22Rv1 (cell line): Measurements from ENCODE around the gene CEND1.
A peak's percentile ranks its signal among the peaks of the same experiment; 100 is the strongest.

Source experiments
- H3K27ac ChIP-seq: fragments of 450-650 bp; 2 replicates; pipeline ENCODE4 v1.5.1; 2017
- ZFX ChIP-seq: fragments of 450-650 bp; IDR thresholded peaks from 2 replicates; pipeline ENCODE4 v1.6.1; 2017; ENCODE audit warnings: antibody characterized with exemption, borderline replicate concordance
- TF ChIP-seq, protein P1 (sequence below): fragments of 450-650 bp; IDR thresholded peaks from 2 replicates; pipeline ENCODE4 v1.5.1; 2017; ENCODE audit warnings: mild to moderate bottlenecking

CEND1 gene

GRCh38 chr11:766106-766935 lies 23.6 kb downstream of the CEND1 start:
- no peak for TF ChIP-seq ZFX
- TF ChIP-seq, protein P1, sequence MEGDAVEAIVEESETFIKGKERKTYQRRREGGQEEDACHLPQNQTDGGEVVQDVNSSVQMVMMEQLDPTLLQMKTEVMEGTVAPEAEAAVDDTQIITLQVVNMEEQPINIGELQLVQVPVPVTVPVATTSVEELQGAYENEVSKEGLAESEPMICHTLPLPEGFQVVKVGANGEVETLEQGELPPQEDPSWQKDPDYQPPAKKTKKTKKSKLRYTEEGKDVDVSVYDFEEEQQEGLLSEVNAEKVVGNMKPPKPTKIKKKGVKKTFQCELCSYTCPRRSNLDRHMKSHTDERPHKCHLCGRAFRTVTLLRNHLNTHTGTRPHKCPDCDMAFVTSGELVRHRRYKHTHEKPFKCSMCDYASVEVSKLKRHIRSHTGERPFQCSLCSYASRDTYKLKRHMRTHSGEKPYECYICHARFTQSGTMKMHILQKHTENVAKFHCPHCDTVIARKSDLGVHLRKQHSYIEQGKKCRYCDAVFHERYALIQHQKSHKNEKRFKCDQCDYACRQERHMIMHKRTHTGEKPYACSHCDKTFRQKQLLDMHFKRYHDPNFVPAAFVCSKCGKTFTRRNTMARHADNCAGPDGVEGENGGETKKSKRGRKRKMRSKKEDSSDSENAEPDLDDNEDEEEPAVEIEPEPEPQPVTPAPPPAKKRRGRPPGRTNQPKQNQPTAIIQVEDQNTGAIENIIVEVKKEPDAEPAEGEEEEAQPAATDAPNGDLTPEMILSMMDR, result no peak
- peak overlapping the region; percentile 60 for H3K27ac ChIP-seq

DNA sequence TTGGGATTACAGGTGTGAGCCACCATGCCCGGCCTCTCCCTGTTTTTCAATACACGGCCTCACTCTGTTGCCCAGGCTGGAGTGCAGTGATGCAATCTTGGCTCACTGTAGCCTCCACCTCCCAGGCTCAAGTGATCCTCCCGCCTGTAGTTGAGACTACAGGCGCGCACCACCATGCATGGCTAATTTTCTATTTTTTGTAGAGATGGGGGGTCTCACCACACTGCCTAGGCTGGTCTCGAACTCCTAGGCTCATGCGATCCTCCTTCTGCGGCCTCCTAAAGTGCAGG lies 24.1 kb downstream of the CEND1 start:
- peak overlapping the region; percentile 60 for H3K27ac ChIP-seq
- TF ChIP-seq, protein P1, result no peak
- TF ChIP-seq ZFX, result no peak

DNA sequence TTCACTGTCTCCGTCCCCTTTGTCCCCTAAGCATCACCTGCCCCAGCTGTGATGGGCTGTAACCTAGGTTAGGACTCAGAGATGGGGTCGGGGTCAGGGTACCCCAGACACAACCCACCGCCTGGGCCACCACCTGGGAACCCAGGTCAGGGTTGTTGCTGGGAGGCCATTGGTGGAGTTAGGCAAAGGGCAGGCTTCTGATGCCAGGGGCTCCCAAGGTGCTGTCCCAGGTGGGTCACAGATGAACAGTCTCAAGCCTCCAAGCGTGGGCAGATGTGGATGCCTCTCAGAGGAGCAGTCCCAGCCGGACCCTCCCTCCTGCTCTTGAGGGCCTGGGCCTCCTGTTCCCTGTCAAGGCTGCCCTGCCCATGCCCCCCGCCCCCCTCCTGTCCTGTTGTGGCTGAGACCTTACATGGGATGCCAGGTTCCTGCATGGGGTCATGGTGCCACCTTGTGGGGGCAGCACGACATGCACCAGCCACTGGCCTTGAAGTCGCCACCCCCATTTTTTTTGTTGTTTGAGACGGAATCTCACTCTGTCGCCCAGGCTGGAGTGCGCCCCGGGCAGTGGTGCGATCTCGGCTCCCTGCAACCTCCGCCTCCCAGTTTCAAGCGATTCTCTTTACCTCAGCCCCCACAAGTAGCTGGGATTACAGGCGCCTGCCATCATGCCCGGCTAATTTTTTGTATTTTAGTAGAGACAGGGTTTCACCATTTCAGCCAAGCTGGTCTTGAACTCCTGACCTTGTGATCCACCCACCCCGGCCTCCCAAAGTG lies 24.7 kb downstream of the CEND1 start:
- peak overlapping the region; percentile 60 for H3K27ac ChIP-seq
- TF ChIP-seq ZFX, result no peak
- TF ChIP-seq, protein P1, result peak; percentile 81

DNA sequence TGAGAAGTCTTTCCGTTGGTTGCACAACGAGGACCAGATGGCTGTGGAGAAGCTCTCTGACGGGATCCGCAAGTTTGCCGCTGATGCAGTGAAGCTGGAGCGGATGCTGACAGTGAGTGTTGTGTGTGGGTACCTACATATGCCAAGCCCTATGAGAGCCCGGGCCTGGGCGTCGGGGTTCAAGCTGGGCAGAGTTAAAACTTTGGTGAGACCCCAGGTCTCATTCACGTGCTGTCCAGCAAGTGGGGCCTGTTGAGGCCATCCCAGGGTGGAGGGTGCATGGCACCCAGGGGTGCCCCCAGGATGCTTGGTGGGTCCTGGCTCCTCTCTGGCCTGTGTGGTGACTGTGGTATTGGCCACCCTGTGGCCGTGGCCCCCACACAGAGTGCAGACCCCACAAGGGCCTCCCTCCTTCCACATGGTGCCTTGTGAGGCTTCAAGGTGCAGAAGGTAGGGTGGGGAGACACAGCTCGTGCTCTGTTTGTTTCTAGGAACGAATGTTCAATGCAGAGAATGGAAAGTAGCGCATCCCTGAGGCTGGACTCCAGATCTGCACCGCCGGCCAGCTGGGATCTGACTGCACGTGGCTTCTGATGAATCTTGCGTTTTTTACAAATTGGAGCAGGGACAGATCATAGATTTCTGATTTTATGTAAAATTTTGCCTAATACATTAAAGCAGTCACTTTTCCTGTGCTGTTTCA lies 25.4 kb downstream of the CEND1 start:
- peak overlapping the region; percentile 60; the same call in 1 of the 2 replicates for H3K27ac ChIP-seq
- no peak for TF ChIP-seq ZFX
- TF ChIP-seq, protein P1, result no peak

GRCh38 chr11:763549-764321 lies 26.2 kb downstream of the CEND1 start:
- no peak for TF ChIP-seq ZFX
- TF ChIP-seq, protein P1, result no peak
- H3K27ac ChIP-seq, result peak overlapping the region; percentile 60

DNA sequence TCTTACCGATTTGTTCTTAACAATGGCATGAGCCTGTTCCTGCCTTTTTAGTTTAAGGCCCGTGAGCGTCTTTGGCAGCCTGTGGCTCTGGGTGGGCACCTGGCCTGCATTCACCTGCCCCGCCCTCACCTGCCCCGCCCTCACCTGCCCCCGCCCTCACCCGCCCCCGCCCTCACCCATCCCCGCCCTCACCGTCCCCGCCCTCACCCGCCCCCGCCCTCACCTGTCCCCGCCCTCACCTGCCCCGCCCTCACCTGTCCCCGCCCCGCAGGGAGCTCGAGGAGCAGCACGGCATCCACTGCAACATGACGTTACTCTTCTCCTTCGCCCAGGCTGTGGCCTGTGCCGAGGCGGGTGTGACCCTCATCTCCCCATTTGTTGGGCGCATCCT lies 26.8 kb downstream of the CEND1 start:
- H3K27ac ChIP-seq, result peak overlapping the region; percentile 60
- TF ChIP-seq, protein P1, result no peak
- no peak for TF ChIP-seq ZFX
